Measurements from ENCODE around the gene RUFY3. TPM values are rescaled to one million over a fixed set of nuclear protein-coding genes. Genes with fewer than 3 reads are reported as not detected.

RUFY3 gene
- total RNA-seq, 1 donor from 2014 or later, result 39.3 TPM

- Mint-ChIP-seq H3K4me1 (ENCODE audit: low read depth) (peaks cover 4% of the 10 kb centered on the region), H3K27ac (ENCODE audit: unreplicated experiment) (no peak overlapping the region), H3K27me3 (ENCODE audit: low read depth) (no peaks in the 10 kb centered on the region), H3K36me3 (ENCODE audit: low read depth) (peaks cover 13% of the 10 kb centered on the region), H3K4me3 (ENCODE audit: unreplicated experiment) (no peak overlapping the region), H3K9me3 (ENCODE audit: low read depth) (no peaks in the 10 kb centered on the region)
- TF ChIP-seq CTCF (IDR thresholded peaks at IDR 0.05), result no peak
- no peak for DNase-seq (ENCODE audit: low spot score)
Measured at GRCh38 chr4:70772929-70773555, 51.3 kb downstream of the RUFY3 start.

- no peaks in the 10 kb centered on the region for H3K4me1 Mint-ChIP-seq (ENCODE audit: low read depth)
- TF ChIP-seq CTCF (IDR thresholded peaks at IDR 0.05), result no peak
- H3K36me3 Mint-ChIP-seq (ENCODE audit: low read depth), result peaks cover 15% of the 10 kb centered on the region
- no peak overlapping the region for H3K4me3 Mint-ChIP-seq (ENCODE audit: unreplicated experiment)
- H3K27ac Mint-ChIP-seq (ENCODE audit: unreplicated experiment), result no peak overlapping the region
- no peaks in the 10 kb centered on the region for H3K9me3 Mint-ChIP-seq (ENCODE audit: low read depth)
- H3K27me3 Mint-ChIP-seq (ENCODE audit: low read depth), result no peaks in the 10 kb centered on the region
- DNase-seq (ENCODE audit: low spot score), result no peak
Measured at GRCh38 chr4:70778888-70779422, 57.2 kb downstream of the RUFY3 start.

- H3K27me3 Mint-ChIP-seq (ENCODE audit: low read depth), result no peaks in the 10 kb centered on the region
- H3K4me1 Mint-ChIP-seq (ENCODE audit: low read depth), result no peaks in the 10 kb centered on the region
- no peaks in the 10 kb centered on the region for H3K9me3 Mint-ChIP-seq (ENCODE audit: low read depth)
- no peak for TF ChIP-seq CTCF (IDR thresholded peaks at IDR 0.05)
- H3K27ac Mint-ChIP-seq (ENCODE audit: unreplicated experiment), result no peak overlapping the region
- no peak for DNase-seq (ENCODE audit: low spot score)
- H3K36me3 Mint-ChIP-seq (ENCODE audit: low read depth), result peaks cover 21% of the 10 kb centered on the region
- no peak overlapping the region for H3K4me3 Mint-ChIP-seq (ENCODE audit: unreplicated experiment)
Measured at GRCh38 chr4:70783096-70783495, 61.3 kb downstream of the RUFY3 start.

GRCh38 chr4:70787496-70787895 is 65.7 kb downstream of the RUFY3 start:
- DNase-seq (ENCODE audit: low spot score), result no peak
- Mint-ChIP-seq H3K27me3 (ENCODE audit: low read depth) (no peaks in the 10 kb centered on the region), H3K27ac (ENCODE audit: unreplicated experiment) (no peak overlapping the region), H3K9me3 (ENCODE audit: low read depth) (no peaks in the 10 kb centered on the region), H3K36me3 (ENCODE audit: low read depth) (peaks cover 25% of the 10 kb centered on the region), H3K4me3 (ENCODE audit: unreplicated experiment) (no peak overlapping the region), H3K4me1 (ENCODE audit: low read depth) (peaks cover 14% of the 10 kb centered on the region)
- TF ChIP-seq CTCF (IDR thresholded peaks at IDR 0.05), result no peak

GRCh38 chr4:70788733-70789132 is 67.0 kb downstream of the RUFY3 start:
- Mint-ChIP-seq H3K4me3 (ENCODE audit: unreplicated experiment) (no peak overlapping the region), H3K27me3 (ENCODE audit: low read depth) (no peaks in the 10 kb centered on the region), H3K9me3 (ENCODE audit: low read depth) (no peaks in the 10 kb centered on the region), H3K36me3 (ENCODE audit: low read depth) (peaks cover 25% of the 10 kb centered on the region), H3K27ac (ENCODE audit: unreplicated experiment) (no peak overlapping the region), H3K4me1 (ENCODE audit: low read depth) (peaks cover 14% of the 10 kb centered on the region)
- no peak for TF ChIP-seq CTCF (IDR thresholded peaks at IDR 0.05)
- DNase-seq (ENCODE audit: low spot score), result no peak

Measured in chondrocyte (in vitro differentiated cells).